Measurements from ENCODE around the gene TGFB3. TPM values are rescaled to one million over a fixed set of nuclear protein-coding genes. Genes with fewer than 3 reads are reported as not detected.

The TGFB3 gene
- total and polyA plus RNA-seq, 10 donors = 4.0 to 61.0 (median 8.3) TPM

- no peak for TF ChIP-seq POLR2AphosphoS5 (IDR thresholded peaks at IDR 0.05)
- no peak for TF ChIP-seq POLR2A (IDR thresholded peaks at IDR 0.05)
- TF ChIP-seq CTCF (IDR thresholded peaks at IDR 0.05 in 8 of 11, conservative IDR thresholded peaks at IDR 0.05 in 3 of 11) = no peak
- H3K36me3 ChIP-seq = peaks cover 0 to 40% (median 14%) of the 10 kb centered on the region in 6 donors
- H3K27me3 ChIP-seq (replicated peaks in 1 of 7) = no peaks in the 10 kb centered on the region
- 80 to 89% (median 83%) methylated on average over 8 of the region's 8 CpGs for WGBS, 5 donors
- H3K4me3 ChIP-seq = no peak overlapping the region
- intact Hi-C loops (cut with DNase I; ENCODE audit: low total_unique reads) = no loop called here
- H3K4me1 ChIP-seq = peaks cover 0 to 4% (median 0%) of the 10 kb centered on the region in 6 donors
- H3K27ac ChIP-seq = no peak overlapping the region
- no peak for DNase-seq
- H3K9me3 ChIP-seq = no peaks in the 10 kb centered on the region
These were observed 11.9 kb downstream of the TGFB3 start for GRCh38 chr14:75969891-75970290.

GRCh38 chr14:75969126-75969525, 12.7 kb downstream of the TGFB3 start:
- intact Hi-C loops (cut with DNase I; ENCODE audit: low total_unique reads) = no loop called here
- no peaks in the 10 kb centered on the region for H3K27me3 ChIP-seq (replicated peaks in 1 of 7)
- TF ChIP-seq POLR2A (IDR thresholded peaks at IDR 0.05) = no peak
- no peak for TF ChIP-seq CTCF (IDR thresholded peaks at IDR 0.05 in 8 of 11, conservative IDR thresholded peaks at IDR 0.05 in 3 of 11)
- no peak for TF ChIP-seq POLR2AphosphoS5 (IDR thresholded peaks at IDR 0.05)
- no peak overlapping the region for H3K4me3 ChIP-seq
- DNase-seq = no peak
- no peaks in the 10 kb centered on the region for H3K9me3 ChIP-seq
- no peak overlapping the region for H3K27ac ChIP-seq
- peaks cover 0 to 4% (median 0%) of the 10 kb centered on the region in 6 donors for H3K4me1 ChIP-seq
- 80 to 90% (median 86%) methylated on average over 4 of the region's 4 CpGs for WGBS, 5 donors
- peaks cover 0 to 48% (median 14%) of the 10 kb centered on the region in 6 donors for H3K36me3 ChIP-seq

GRCh38 chr14:75968456-75968855, 13.3 kb downstream of the TGFB3 start:
- TF ChIP-seq POLR2AphosphoS5 (IDR thresholded peaks at IDR 0.05) = no peak
- no peak for TF ChIP-seq POLR2A (IDR thresholded peaks at IDR 0.05)
- no peak for TF ChIP-seq CTCF (IDR thresholded peaks at IDR 0.05 in 8 of 11, conservative IDR thresholded peaks at IDR 0.05 in 3 of 11)
- H3K9me3 ChIP-seq = no peaks in the 10 kb centered on the region
- intact Hi-C loops (cut with DNase I; ENCODE audit: low total_unique reads) = no loop called here
- H3K4me1 ChIP-seq = peaks cover 0 to 4% (median 0%) of the 10 kb centered on the region in 6 donors
- no peak overlapping the region for H3K4me3 ChIP-seq
- WGBS, 5 donors = 81 to 92% (median 84%) methylated on average over 4 of the region's 4 CpGs
- H3K27me3 ChIP-seq (replicated peaks in 1 of 7) = no peaks in the 10 kb centered on the region
- peaks cover 0 to 52% (median 16%) of the 10 kb centered on the region in 6 donors for H3K36me3 ChIP-seq
- H3K27ac ChIP-seq = no peak overlapping the region
- DNase-seq = no peak

- Histone ChIP-seq H3K27ac (no peak overlapping the region), H3K36me3 (peaks cover 0 to 58% (median 21%) of the 10 kb centered on the region in 6 donors), H3K4me1 (peaks cover 0 to 4% (median 0%) of the 10 kb centered on the region in 6 donors), H3K27me3 (replicated peaks in 1 of 7) (no peaks in the 10 kb centered on the region), H3K4me3 (no peak overlapping the region), H3K9me3 (no peaks in the 10 kb centered on the region)
- no peak for DNase-seq
- 92 to 97% (median 95%) methylated on average over 3 of the region's 3 CpGs for whole genome bisulfite sequencing, 5 donors
- intact Hi-C loops (cut with DNase I; ENCODE audit: low total_unique reads) = no loop called here
- TF ChIP-seq CTCF (IDR thresholded peaks at IDR 0.05 in 8 of 11, conservative IDR thresholded peaks at IDR 0.05 in 3 of 11) (no peak), POLR2AphosphoS5 (IDR thresholded peaks at IDR 0.05) (no peak), POLR2A (IDR thresholded peaks at IDR 0.05) (no peak)
These were observed 13.9 kb downstream of the TGFB3 start for GRCh38 chr14:75967866-75968265.
